ENCODE results near the gene ARFRP1.

ARFRP1 gene

DNA sequence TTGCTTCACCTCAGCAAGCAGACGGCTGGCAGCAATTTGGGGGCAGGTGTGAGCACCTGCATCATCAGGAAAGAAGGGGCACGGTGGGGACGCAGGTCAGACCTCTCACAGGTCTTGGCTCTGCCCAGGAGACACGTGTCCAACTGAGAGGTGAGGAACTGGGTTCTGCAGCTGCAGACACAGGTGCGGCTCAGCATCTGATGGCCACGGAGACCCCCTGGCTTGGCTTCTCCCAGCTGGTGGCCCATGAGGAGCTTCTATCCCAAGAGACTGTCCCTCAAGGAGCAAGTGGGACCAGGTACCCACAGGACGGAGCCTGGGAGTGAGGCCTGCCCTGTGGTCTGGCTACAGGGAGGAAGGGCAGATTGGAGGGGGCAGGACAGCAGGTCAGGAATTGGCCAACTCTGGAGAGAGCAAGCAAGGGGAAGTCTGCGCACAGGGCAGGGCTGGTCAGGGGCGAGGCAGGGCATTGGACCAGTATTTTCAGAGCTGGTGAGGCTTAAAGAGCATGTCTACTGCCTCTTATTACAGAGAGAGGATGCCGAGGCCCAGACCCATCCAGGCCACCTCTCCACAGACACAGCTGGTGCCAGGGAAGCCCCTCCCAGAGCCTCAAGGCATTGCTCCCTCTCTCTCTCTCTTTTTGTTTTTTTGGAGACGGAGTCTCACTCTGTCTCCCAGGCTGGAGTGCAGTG is 58.7 kb downstream of the ARFRP1 start:
- Histone ChIP-seq H3K27me3 (replicated peaks; ENCODE audit: control insufficient read depth, insufficient read depth, low read length) (no peaks in the 10 kb centered on the region; the same call in 1 of the 2 replicates), H3K4me3 (replicated peaks; ENCODE audit: low read depth, low read length) (no peak overlapping the region), H3K36me3 (ENCODE audit: control insufficient read depth, insufficient read depth, low read length) (no peaks in the 10 kb centered on the region)
- no peak for DNase-seq (ENCODE audit: extremely low read depth, insufficient read length)
- TF ChIP-seq, protein P1, sequence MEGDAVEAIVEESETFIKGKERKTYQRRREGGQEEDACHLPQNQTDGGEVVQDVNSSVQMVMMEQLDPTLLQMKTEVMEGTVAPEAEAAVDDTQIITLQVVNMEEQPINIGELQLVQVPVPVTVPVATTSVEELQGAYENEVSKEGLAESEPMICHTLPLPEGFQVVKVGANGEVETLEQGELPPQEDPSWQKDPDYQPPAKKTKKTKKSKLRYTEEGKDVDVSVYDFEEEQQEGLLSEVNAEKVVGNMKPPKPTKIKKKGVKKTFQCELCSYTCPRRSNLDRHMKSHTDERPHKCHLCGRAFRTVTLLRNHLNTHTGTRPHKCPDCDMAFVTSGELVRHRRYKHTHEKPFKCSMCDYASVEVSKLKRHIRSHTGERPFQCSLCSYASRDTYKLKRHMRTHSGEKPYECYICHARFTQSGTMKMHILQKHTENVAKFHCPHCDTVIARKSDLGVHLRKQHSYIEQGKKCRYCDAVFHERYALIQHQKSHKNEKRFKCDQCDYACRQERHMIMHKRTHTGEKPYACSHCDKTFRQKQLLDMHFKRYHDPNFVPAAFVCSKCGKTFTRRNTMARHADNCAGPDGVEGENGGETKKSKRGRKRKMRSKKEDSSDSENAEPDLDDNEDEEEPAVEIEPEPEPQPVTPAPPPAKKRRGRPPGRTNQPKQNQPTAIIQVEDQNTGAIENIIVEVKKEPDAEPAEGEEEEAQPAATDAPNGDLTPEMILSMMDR (IDR thresholded peaks at IDR 0.05; ENCODE audit: insufficient read depth, low read length, poor library complexity, severe bottlenecking) = no peak
